DMS114 treated with DMSO at 0.1 percent for 48 hours (cell line): ENCODE measurements around the gene NPIPA5.
"Not testable (repeated sequence)": the region's sequence is repeated elsewhere in the genome, so short reads cannot be mapped to it uniquely, and the experiment has no call there.

Experiments
- DNase-seq: peaks from one replicate; lab custom pipeline; 2025; ENCODE audit not compliant: unreplicated experiment; lab: John Stamatoyannopoulos, UW

NPIPA5 gene

GRCh38 chr16:15393025-15393424 is 14.9 kb upstream of the NPIPA5 start:
- not testable (repeated sequence) for DNase-seq

- DNase-seq, result not testable (repeated sequence)
Observed at GRCh38 chr16:15389916-15390315, 11.8 kb upstream of the NPIPA5 start.

GRCh38 chr16:15388060-15388459 is 10.0 kb upstream of the NPIPA5 start:
- not testable (repeated sequence) for DNase-seq

GRCh38 chr16:15382810-15383209 is 4.7 kb upstream of the NPIPA5 start:
- not testable (repeated sequence) for DNase-seq

- not testable (repeated sequence) for DNase-seq
Observed at GRCh38 chr16:15357495-15357894, 20.6 kb downstream of the NPIPA5 start.

GRCh38 chr16:15354846-15355245 is 23.2 kb downstream of the NPIPA5 start:
- DNase-seq, result not testable (repeated sequence)

- not testable (repeated sequence) for DNase-seq
Observed at GRCh38 chr16:15352852-15353251, 25.2 kb downstream of the NPIPA5 start.

- DNase-seq, result not testable (repeated sequence)
Observed at GRCh38 chr16:15351745-15352144, 26.3 kb downstream of the NPIPA5 start.

GRCh38 chr16:15351251-15351650 is 26.8 kb downstream of the NPIPA5 start:
- not testable (repeated sequence) for DNase-seq

GRCh38 chr16:15348721-15349120 is 29.4 kb downstream of the NPIPA5 start:
- DNase-seq, result not testable (repeated sequence)

- not testable (repeated sequence) for DNase-seq
Observed at GRCh38 chr16:15342337-15342736, 35.8 kb downstream of the NPIPA5 start.

- DNase-seq, result not testable (repeated sequence)
Observed at GRCh38 chr16:15338986-15339385, 39.1 kb downstream of the NPIPA5 start.

- DNase-seq, result not testable (repeated sequence)
Observed at GRCh38 chr16:15337974-15338605, 40.0 kb downstream of the NPIPA5 start.

GRCh38 chr16:15335609-15336008 is 42.5 kb downstream of the NPIPA5 start:
- DNase-seq, result not testable (repeated sequence)

GRCh38 chr16:15333969-15334368 is 44.1 kb downstream of the NPIPA5 start:
- DNase-seq, result not testable (repeated sequence)

- not testable (repeated sequence) for DNase-seq
Observed at GRCh38 chr16:15330978-15331377, 47.1 kb downstream of the NPIPA5 start.

GRCh38 chr16:15324954-15325353 is 53.1 kb downstream of the NPIPA5 start:
- not testable (repeated sequence) for DNase-seq

GRCh38 chr16:15323373-15323772 is 54.7 kb downstream of the NPIPA5 start:
- DNase-seq, result not testable (repeated sequence)

GRCh38 chr16:15321221-15321620 is 56.9 kb downstream of the NPIPA5 start:
- DNase-seq, result not testable (repeated sequence)

- not testable (repeated sequence) for DNase-seq
Observed at GRCh38 chr16:15314562-15314961, 63.5 kb downstream of the NPIPA5 start.
